Measurements from ENCODE around the gene CBLN3.
A peak's percentile ranks its signal among the peaks of the same experiment; 100 is the strongest.
"Not testable (repeated sequence)": the region's sequence is repeated elsewhere in the genome, so short reads cannot be mapped to it uniquely, and the experiment has no call there.

The CBLN3 gene

GRCh38 chr14:24429395-24430142, at the start of gene CBLN3, which contains the start of gene KHNYN:
TSS of gene CBLN3 (minus strand) at chr14:24429668. CDS start at chr14:24429054, 614 bp downstream.
TSS of gene KHNYN (plus strand) at chr14:24429954. CDS start at chr14:24430731, 777 bp downstream.
- peak; percentile 77 for DNase-seq

- DNase-seq: no peak
Observed at GRCh38 chr14:24475261-24475660, 45.8 kb upstream of the CBLN3 start.

- DNase-seq: no peak
Observed at GRCh38 chr14:24473211-24473610, 43.7 kb upstream of the CBLN3 start.

GRCh38 chr14:24470450-24470849, 41.0 kb upstream of the CBLN3 start:
- DNase-seq: not testable (repeated sequence)

GRCh38 chr14:24465805-24466204, 36.3 kb upstream of the CBLN3 start:
- no peak for DNase-seq

GRCh38 chr14:24465368-24465767, 35.9 kb upstream of the CBLN3 start:
- no peak for DNase-seq

- no peak for DNase-seq
Observed at GRCh38 chr14:24463884-24464785, 34.7 kb upstream of the CBLN3 start.

- no peak for DNase-seq
Observed at GRCh38 chr14:24463017-24463883, 33.8 kb upstream of the CBLN3 start.

- no peak for DNase-seq
Observed at GRCh38 chr14:24461336-24461735, 31.9 kb upstream of the CBLN3 start.

GRCh38 chr14:24459331-24459730, 29.9 kb upstream of the CBLN3 start:
- DNase-seq: no peak

- DNase-seq: no peak
Observed at GRCh38 chr14:24458736-24459135, 29.3 kb upstream of the CBLN3 start.

- no peak for DNase-seq
Observed at GRCh38 chr14:24456980-24457379, 27.5 kb upstream of the CBLN3 start.

GRCh38 chr14:24450828-24451227, 21.4 kb upstream of the CBLN3 start:
- DNase-seq: not testable (repeated sequence)

- peak; percentile 36 for DNase-seq
Observed at GRCh38 chr14:24443053-24443665, 13.7 kb upstream of the CBLN3 start.

- peak; percentile 98 for DNase-seq
Observed at GRCh38 chr14:24442240-24443052, 13.0 kb upstream of the CBLN3 start, which contains the start of gene SDR39U1. TSS of gene SDR39U1 (minus strand) at chr14:24442776. CDS start at chr14:24442769, 7 bp downstream.

- peak; percentile 86 for DNase-seq
Observed at GRCh38 chr14:24441904-24442239, 12.4 kb upstream of the CBLN3 start.

GRCh38 chr14:24441485-24441884, 12.0 kb upstream of the CBLN3 start:
- no peak for DNase-seq

- no peak for DNase-seq
Observed at GRCh38 chr14:24440606-24441399, 11.3 kb upstream of the CBLN3 start.

- DNase-seq: no peak
Observed at GRCh38 chr14:24439830-24440605, 10.6 kb upstream of the CBLN3 start.

- DNase-seq: no peak
Observed at GRCh38 chr14:24439257-24439656, 9.8 kb upstream of the CBLN3 start.
